Activated CD8-positive, alpha-beta memory T cell treated with anti-CD3 and anti-CD28 coated beads for 1 hour (primary cell): ENCODE data around the gene PPP1R26.
"Not testable (repeated sequence)": the region's sequence is repeated elsewhere in the genome, so short reads cannot be mapped to it uniquely, and the experiment has no call there.

Experiments used
- DNase-seq, 2 donors: peaks; one replicate each; pipeline ENCODE4 v3.0.0-alpha.2; 2020; ENCODE audit warnings: low read depth in 1 of 2; ENCODE audit errors: extremely low read depth in 1 of 2

PPP1R26 gene

DNA sequence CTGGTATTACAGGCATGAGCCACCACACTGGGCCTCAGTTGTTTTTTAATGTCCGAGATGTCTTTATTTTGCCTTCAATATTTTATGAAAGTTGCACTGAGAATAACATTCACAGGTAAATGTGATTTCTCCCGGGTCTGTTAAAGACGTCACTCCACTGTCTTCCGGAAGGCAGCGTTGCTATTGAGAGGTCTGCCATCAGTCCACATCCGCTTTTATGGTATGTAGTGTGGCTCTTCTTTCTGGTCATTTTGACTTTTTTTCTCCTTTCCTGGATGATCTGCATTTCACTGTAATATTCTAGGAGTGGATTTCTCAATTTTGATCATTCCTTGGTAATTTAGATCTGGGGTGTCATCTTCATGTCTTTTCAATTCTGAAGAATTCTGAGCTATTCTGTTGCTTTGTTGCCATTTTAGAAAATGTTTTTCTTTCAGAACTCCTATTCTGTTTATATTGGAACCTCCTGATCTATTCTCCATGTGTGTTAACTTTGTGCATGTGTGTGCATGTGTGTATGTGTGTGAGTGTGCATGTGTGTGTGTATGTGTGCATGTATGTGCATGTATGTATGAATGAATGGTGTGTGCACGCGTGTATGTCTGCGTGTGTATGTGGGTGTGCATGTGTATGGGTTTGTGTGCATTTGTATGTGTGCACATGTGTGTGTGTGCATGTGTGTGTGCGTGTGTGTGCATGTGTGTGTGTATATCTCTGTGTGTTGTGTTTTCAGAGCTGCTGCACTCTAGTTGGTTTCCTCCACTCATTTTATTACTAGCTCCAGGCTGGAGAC, 39.8 kb downstream of the PPP1R26 start:
- no peak for DNase-seq

DNA sequence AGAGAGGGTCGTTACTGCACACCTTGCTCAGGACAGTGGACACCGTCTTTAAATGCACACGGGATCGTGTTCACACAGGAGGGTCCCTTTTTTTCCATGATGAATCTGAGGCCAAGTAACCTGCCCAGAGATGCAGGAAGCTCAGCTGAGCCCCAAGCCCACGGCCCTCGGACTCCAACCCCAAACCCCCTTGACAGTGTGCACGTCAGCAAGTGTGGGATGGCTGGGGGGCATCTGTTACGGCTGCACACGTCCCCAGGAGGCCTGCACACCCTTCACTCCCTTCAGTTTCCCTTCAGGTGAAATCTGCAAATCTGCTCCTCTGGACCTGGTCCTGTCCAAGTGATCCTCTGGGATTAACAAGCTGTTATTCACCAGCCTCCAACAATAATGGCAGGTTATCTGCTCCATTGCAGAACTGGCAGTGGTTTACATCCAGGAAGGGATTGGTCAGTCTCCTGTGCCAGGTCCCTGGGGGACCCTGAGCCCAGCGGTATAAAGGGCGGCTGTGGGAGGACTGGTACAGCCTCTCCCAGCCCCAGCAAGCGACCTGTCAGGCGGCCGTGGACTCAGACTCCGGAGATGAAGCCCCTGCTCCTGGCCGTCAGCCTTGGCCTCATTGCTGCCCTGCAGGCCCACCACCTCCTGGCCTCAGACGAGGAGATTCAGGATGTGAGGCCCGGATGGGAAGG, 41.5 kb downstream of the PPP1R26 start, which contains the start of gene LCN1:
Gene LCN1 (plus strand): TSS at position 525 of the 692 bp plus-strand sequence. CDS start 58 bp downstream, at position 583.
- DNase-seq: no peak

DNA sequence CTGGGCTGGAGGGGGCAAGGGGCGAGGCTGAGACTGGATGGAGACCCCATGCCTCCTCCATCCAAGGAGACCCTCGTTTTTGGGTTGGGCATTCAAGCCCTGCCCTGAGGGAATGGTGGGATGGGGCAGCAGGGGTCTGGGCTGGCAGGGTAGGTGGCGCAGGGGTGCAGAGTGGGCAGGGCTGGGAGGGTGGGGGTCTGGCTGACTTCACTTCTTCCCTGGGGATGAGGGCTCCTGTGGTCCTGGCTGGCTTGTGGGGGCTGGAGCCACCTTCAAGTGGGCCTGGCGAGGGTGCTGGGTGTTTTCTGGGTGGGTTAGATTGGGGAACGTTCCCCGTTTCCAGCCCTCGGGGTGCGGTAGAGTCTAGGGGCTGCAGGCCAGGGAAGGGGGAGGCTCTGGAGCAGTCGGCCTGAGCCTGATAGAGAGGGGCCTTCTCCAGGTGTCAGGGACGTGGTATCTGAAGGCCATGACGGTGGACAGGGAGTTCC, 42.1 kb downstream of the PPP1R26 start:
- no peak for DNase-seq

DNA sequence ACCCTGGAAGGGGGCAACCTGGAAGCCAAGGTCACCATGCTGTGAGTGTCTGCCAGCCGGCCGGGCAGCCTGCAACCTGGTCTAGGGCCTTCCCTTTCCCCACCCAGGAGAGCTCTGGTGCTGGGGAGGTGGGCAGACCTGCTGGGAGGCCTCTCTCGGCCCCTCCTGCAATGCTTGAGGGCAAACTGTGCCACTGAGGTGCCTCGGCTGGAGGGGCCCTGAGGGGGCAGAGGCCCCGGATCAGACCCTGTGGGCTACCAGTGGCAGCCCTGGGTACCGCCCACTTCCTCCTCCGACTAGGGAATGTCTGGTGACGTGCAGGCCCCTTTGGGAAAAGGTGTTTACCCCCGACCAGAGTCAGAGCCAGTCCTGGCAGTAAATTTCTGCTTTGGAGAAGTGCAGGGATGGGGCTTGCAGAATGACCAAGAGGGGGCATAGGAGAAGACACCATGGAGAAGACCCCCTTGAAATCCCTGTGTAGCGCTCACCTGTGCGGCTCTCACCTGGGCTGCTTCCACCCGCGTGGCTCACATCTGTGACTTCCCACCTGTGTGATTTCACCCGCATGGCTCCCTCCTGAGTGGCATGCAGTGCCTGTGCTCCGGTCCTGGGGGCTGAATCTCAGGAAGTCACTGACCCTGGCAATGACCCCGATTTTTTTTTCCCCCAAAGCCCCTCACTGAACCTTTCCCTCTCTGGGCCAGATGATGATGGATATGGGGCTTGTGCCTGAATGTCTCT, 42.7 kb downstream of the PPP1R26 start:
- DNase-seq: no peak

DNA sequence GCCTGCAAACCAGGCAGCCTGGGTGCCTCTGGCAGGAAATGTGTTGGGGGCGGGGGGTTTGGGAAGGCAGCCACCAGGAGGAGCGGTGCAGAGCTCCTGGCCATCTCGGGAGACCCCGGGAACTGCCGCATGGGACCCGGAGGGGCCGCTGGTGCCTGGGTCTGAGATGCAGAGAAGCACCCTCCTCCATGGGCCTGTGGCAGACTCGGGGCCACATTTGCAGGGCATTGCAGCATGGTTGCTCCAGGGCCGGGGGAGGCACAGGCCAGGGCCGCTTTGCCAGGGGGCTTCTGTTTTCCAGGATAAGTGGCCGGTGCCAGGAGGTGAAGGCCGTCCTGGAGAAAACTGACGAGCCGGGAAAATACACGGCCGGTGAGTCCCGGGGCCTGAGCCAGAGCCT, 43.3 kb downstream of the PPP1R26 start:
- DNase-seq: no peak

DNA sequence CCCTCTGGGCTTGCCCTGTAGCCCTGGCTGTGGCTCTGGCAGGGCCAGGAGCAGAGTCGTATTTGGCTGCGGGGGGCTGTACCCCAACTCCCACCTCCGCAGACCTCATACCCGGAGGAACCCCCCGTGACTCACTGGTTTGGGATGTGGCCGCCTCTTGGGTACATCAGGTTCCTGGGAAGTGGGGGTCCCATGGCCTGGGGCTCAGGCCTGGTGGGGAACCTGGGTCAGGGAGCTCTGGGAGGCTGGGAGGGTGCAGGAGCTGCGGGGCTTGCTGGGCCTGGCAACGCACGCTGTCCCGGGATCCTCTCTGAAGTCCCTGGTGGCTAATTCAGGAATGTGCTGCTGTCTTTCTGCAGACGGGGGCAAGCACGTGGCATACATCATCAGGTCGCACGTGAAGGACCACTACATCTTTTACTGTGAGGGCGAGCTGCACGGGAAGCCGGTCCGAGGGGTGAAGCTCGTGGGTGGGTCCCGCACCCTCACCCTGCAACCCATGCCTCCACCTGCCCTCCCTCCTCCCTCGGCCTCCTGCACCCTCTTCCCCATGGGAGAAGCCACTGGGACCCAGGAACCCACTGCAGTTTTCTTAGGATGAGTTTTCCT, 44.0 kb downstream of the PPP1R26 start:
- no peak for DNase-seq

DNA sequence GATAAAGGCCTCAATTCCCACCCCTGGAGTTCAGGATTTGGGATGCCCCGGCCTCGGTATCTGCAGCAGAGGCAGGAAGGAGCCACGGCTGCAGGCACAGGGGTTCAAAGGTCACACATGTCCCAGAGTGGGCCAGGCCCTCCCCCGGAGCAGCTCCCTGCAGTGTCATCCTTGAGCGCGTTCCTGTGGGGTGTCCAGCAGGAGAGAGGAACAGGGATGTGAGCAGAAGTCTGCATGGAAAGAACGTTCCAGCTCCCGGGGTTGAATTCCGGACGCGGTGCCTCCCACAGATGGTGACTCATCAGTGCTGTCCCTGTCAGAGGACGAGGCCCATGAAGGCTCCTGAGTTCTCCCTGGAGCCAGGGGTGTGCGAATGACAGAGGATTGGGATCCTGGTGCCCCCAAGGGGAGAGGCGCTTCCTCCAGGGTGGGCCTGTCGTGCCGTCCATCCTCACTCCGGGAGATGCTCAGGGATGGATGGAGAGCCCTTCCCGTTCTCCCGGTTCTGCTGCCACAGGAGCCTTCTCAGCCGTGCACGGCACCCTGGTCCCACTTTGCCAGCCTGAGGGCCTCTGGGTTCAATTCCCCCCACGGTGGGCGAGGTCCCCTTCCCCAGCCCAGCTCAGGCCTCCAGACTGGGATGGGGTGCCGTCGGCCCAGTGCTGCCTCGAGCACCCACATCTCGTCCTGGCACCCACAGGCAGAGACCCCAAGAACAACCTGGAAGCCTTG, 44.7 kb downstream of the PPP1R26 start:
- DNase-seq: no peak

DNA sequence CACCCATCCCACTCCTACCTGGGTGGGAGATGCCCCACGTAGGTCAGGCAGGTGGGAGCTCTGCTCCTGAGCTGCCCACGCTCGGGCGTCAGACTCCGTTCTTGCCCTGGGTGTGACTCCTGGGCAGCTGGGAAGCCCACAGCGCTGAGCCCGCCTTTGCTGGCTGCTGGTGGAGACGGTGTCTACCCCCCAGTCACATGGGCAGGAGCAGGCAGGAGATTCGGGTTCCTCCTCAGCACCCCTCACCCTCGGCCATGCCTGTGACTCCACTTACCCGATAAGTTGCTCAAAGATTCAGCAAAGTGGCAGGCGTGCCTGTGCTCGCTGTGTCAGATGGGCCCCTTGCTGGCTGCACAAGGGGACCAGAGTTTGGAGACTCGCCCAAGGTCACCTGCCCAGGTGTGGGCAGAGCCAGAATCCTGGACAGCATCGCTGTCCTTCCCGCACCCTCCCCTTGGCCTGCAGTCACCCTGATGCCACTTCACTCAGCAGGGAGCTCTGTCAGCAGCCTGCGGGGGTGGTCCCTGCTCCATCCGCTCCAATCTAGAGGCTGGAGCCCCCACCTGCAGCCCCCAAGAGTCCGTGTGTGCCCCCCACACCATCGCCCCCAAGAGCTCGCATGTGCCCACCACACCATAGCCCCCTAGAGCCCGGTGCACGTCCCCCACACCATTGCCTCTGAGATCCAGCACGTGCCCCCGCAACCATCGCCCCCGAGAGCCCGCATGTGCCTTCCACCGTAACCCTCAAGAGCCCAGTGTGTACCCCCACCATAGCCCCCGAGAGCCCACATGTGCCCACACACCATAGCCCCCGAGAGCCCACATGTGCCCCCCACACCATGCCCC, 45.9 kb downstream of the PPP1R26 start:
- DNase-seq: no peak

DNA sequence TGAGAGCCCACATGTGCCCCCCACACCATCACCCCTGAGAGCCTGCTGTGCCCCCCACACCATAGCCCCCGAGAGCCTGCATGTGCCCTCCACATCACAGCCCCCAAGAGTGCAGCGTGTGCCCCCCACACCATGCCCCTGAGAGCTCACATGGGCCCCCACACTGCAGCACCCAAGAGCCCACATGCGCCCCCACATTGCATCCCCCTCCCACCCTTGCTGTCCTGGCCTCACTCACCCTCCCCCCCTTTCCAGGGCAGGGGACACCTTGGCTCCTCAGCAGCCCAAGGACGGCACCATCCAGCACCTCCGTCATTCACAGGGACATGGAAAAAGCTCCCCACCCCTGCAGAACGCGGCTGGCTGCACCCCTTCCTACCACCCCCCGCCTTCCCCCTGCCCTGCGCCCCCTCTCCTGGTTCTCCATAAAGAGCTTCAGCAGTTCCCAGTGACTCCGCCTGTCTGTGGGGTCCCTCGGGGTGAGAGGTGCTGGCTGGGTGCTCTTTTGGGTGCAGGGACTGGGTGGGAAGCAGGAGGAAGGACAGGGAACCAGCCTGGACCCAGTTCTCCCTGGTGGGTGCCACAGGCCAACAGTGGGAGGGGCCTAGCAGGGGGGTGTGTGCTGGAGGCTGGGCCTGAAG, 46.6 kb downstream of the PPP1R26 start:
- no peak for DNase-seq

DNA sequence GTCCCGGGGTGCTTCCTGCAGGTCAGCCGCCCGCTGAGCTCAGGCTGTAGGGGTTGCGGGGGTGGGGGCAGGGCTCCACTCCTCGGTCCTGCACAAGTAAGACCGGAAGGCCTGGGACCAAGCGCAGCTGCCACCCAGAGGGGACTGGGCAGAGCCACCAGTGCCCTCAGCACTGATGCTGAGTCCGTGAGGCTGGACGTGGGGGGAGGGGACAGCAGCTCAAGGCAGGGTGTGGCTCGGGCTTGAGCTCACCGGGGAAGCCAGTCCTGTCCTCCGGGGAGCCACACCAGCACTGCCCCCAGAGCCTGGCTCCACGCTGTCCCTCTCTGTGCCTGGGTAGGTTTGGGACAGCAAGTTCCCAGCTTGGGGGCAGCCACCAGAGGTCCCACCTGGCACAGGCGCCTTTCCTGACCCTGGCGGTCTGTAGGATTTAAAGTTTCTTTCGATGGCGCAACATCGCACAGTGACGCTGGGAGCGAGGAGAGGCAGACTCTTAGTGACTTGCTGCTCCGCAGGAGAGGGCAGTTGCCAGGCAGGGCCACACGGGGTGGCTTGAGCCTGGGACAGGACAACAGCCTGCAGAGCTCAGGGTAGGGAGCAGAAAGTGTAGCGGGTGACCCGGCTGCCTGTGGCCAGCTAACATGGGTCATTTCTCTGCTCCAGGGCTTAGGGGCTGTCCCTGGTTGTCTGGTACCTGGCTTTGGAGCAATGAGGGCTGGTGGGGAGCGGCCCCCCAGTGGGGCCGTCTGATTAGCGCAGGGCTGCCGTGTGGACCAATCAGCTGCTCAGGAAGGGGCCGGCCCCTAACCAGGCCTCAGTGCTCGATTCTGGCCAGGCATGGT, 47.4 kb downstream of the PPP1R26 start:
- no peak for DNase-seq

DNA sequence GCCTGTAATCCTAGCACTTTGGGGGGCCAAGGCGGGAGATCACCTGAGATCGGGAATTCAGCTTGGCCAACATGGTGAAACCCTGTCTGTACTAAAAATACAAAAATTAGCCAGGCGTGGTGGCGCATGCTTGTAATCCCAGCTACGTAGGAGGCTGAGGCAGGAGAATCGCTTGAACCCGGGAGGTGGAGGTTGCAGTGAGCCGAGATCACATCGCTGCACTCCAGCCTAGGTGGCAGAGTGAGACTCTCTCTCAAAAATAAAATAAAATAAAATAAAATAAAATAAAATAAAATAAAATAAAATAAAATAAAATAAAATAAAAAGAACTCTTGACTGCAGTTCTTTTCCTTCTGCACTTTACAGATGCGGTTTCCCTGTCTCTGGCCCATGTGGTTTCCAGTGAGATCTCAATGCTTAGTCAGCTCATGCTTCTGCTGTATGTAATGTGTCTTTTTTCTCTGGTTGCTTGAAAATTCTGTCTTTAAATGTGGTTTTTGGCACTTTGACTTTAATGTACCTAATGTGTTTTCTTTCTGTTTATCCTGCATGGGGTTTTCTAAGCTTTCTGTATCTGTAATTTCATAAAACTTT, 49.4 kb downstream of the PPP1R26 start:
- DNase-seq: not testable (repeated sequence)

DNA sequence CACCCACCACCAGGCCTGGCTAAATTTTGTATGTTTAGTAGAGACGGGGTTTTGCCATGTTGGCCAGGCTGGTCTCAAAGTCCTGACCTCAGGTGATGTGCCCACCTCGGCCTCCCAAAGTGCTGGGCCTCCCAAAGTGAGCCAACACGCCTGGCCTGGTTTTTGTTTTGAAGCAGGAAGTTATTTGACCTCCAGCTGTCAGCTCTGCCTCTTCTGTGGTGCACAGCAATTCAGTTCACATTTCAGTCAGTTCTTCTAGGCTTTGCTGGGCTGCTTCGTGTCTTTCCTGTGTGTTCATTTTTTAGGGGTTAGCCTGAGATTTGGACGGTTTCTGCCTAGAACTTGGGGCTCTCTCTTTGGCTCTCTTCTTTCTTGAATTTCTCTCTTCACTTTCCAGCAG, 50.6 kb downstream of the PPP1R26 start:
- no peak for DNase-seq

DNA sequence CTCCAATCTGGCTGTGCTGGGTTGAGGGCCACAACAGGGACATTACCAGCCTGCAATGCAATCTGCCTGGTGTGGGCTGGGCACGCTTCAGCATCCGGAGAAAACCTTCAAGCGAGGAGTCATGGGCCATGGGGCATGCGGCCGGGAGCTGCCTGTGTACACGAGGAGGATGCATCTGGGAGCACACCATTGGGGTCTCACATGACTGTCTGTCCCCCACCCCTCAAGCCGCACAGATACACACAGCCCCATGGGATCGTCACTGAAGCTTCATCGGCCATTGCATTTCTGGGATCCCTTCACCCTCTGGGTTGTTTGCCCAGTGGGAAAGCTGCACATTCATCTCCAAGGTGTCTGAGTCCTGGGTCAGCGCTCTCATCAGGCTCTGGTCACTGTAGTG, 51.5 kb downstream of the PPP1R26 start:
- DNase-seq: no peak

DNA sequence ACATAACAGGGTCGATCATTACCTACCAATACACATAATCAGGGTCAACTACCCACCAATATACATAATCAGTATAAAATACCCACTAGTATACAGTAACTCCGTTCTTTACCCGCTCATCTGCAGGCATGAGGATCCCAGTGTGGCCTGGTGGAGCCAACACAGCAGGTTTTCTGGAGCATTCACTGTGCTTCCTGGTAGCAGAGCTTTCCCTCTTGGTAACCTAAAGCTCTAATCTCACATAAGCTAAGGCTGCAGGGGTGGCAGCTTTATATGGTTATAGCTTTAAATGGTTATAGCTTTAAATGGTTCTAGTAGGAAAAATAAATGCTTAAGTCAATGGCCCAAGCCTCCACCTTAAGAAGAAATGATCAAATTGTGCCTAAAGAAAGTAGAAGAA, 53.5 kb downstream of the PPP1R26 start:
- DNase-seq: no peak

DNA sequence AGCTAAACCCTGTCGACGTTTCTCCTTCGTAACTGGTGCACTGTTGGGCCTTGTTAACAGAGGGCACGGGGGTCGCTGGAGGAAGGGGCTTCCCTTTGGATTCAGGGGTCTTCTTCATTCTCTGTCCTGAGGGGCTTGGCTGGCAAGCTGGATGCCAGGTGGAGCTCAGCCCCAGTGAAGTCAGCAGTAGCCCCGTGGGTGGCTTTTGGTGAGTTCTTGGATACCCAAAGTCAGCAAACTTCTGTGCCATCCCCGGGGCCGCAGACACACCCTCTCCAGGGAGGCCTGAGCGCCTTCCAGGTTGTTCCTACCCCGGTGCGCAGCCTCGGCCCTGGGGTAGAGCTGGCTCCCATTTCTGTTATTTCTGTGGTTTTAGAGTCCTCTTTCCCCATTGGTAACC, 54.1 kb downstream of the PPP1R26 start:
- DNase-seq: no peak

DNA sequence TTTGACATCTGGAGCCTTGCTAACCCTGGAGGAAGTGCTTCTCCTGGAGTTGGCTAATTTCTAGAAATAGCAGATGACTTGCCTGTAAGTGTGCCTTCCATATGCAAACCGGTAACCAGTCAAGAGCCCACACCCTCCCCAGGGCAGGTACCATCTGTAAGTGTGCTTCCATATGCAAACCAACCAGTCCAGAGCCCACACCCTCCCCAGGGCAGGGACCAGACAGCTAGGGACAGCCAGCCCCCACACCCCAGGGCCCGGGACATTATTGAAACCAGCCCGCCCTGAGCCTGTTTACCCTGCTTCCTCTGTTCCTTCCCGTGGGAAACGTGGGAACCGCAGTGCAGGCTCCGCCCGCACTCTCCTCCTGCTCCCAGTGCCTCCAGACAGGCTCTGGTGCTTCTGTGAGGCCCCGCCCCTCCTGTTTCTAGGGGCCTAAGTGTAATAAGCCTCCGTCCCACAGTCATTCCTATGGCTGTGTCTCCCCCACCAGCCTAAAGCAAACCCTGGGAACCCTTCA, 54.7 kb downstream of the PPP1R26 start:
- DNase-seq: not testable (repeated sequence)

DNA sequence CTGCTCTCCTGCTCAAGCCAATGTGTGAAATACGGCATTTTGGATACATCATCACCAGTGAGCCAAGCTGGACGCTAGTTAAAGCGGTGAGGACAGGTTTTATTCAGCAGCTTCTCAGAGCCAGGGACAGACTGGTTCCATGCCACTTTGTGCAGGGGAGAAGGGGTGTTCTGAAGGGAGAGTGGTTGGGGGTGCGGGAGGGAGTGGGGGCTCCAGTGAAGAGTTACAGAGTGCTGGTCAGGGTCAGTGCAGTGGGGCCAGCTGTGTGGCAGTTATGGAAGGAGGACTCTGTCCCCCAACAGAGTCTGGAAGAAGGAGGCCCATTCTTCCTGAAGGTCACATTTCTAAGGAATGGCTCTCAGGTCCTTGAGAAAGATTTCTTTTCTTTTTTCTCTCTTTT, 55.2 kb downstream of the PPP1R26 start:
- DNase-seq: not testable (repeated sequence)
